ENCODE data around the gene FAN1. TPM values are rescaled to one million over a fixed set of nuclear protein-coding genes. Genes with fewer than 3 reads are reported as not detected.

The FAN1 gene
- total and polyA plus RNA-seq, 5 donors, result 9.2 to 24.4 (median 22.1) TPM

GRCh38 chr15:30984542-30984941 lies 80.8 kb downstream of the FAN1 start:
- peak overlapping the region; percentile 87 for H3K27ac ChIP-seq (ENCODE audit: low read length)
- intact Hi-C loops (cut with DNase I), result loop anchor here in 1 of 4 donors (10.0 kb wide), 1 partner anchor 500 kb away; no protein-coding TSS in a partner anchor
- ATAC-seq (peak in 1 of 2 donors; percentile 22), DNase-seq (no peak)
- 44% methylated on average over 6 of the region's 6 CpGs for WGBS
- H3K9me3 ChIP-seq (ENCODE audit: control insufficient read depth, low read length), result no peaks in the 10 kb centered on the region
- peaks cover 22% of the 10 kb centered on the region for H3K4me1 ChIP-seq (ENCODE audit: control insufficient read depth, insufficient read depth, low read length)
- no peaks in the 10 kb centered on the region for H3K27me3 ChIP-seq (ENCODE audit: control insufficient read depth, insufficient read depth)
- H3K4me3 ChIP-seq (ENCODE audit: low read length), result no peak overlapping the region

- Histone ChIP-seq H3K4me3 (ENCODE audit: low read length) (no peak overlapping the region), H3K27ac (ENCODE audit: low read length) (peak overlapping the region; percentile 87), H3K4me1 (ENCODE audit: control insufficient read depth, insufficient read depth, low read length) (peaks cover 24% of the 10 kb centered on the region), H3K9me3 (ENCODE audit: control insufficient read depth, low read length) (no peaks in the 10 kb centered on the region), H3K27me3 (ENCODE audit: control insufficient read depth, insufficient read depth) (no peaks in the 10 kb centered on the region)
- WGBS, result 20% methylated on average over 3 of the region's 3 CpGs
- DNase-seq (peak in 1 of 3 donors; percentile 63), ATAC-seq (peak; percentile 46 to 54)
- intact Hi-C loops (cut with DNase I), result loop anchor here in 1 of 4 donors (10.0 kb wide), 1 partner anchor 500 kb away; no protein-coding TSS in a partner anchor
These were observed 81.4 kb downstream of the FAN1 start for GRCh38 chr15:30985081-30985531.

- intact Hi-C loops (cut with DNase I), result no loop called here
- H3K27me3 ChIP-seq (ENCODE audit: control insufficient read depth, insufficient read depth), result no peaks in the 10 kb centered on the region
- H3K4me3 ChIP-seq (ENCODE audit: low read length), result peak overlapping the region; percentile 97
- no peak for DNase-seq
- H3K4me1 ChIP-seq (ENCODE audit: control insufficient read depth, insufficient read depth, low read length), result peaks cover 16% of the 10 kb centered on the region
- no peak overlapping the region for H3K27ac ChIP-seq (ENCODE audit: low read length)
- WGBS, result 51% methylated on average over 2 of the region's 2 CpGs
- H3K9me3 ChIP-seq (ENCODE audit: control insufficient read depth, low read length), result no peaks in the 10 kb centered on the region
- no peak for ATAC-seq
These were observed 86.3 kb downstream of the FAN1 start for GRCh38 chr15:30990036-30990435.

GRCh38 chr15:30990446-30991254 lies 86.9 kb downstream of the FAN1 start:
- ATAC-seq, result peak in 1 of 2 donors; percentile 10
- H3K9me3 ChIP-seq (ENCODE audit: control insufficient read depth, low read length), result no peaks in the 10 kb centered on the region
- DNase-seq, result no peak
- WGBS, result 4% methylated on average over 24 of the region's 24 CpGs
- peak overlapping the region; percentile 85 for H3K27ac ChIP-seq (ENCODE audit: low read length)
- intact Hi-C loops (cut with DNase I), result no loop called here
- H3K4me3 ChIP-seq (ENCODE audit: low read length), result peak overlapping the region; percentile 97
- H3K4me1 ChIP-seq (ENCODE audit: control insufficient read depth, insufficient read depth, low read length), result peaks cover 11% of the 10 kb centered on the region
- no peaks in the 10 kb centered on the region for H3K27me3 ChIP-seq (ENCODE audit: control insufficient read depth, insufficient read depth)

GRCh38 chr15:30991255-30992235 lies 87.8 kb downstream of the FAN1 start, which contains the start of gene MTMR10:
Gene MTMR10 (minus strand): TSS chr15:30991628. CDS start chr15:30991506, 122 bp downstream.
- Histone ChIP-seq H3K27ac (ENCODE audit: low read length) (peak within 1 kb of the TSS; percentile 85), H3K9me3 (ENCODE audit: control insufficient read depth, low read length) (no peaks in the 10 kb centered on the region), H3K4me1 (ENCODE audit: control insufficient read depth, insufficient read depth, low read length) (peaks cover 7% of the 10 kb centered on the region), H3K4me3 (ENCODE audit: low read length) (peak within 1 kb of the TSS; percentile 97), H3K27me3 (ENCODE audit: control insufficient read depth, insufficient read depth) (no peaks in the 10 kb centered on the region)
- under 1% methylated on average over 114 of the region's 114 CpGs for WGBS
- DNase-seq, result peak; percentile 62 to 92 (median 89)
- intact Hi-C loops (cut with DNase I), result no loop called here
- ATAC-seq, result peak; percentile 98 to 99

- intact Hi-C loops (cut with DNase I), result no loop called here
- 65% methylated on average over 7 of the region's 7 CpGs for WGBS
These were observed 88.6 kb downstream of the FAN1 start for GRCh38 chr15:30992249-30992864.

More at GRCh38 chr15:30992249-30992864, 88.6 kb downstream of the FAN1 start:
- DNase-seq, result no peak
- Histone ChIP-seq H3K27ac (ENCODE audit: low read length) (peak overlapping the region; percentile 85), H3K27me3 (ENCODE audit: control insufficient read depth, insufficient read depth) (no peaks in the 10 kb centered on the region), H3K4me1 (ENCODE audit: control insufficient read depth, insufficient read depth, low read length) (peaks cover 5% of the 10 kb centered on the region), H3K4me3 (ENCODE audit: low read length) (peak overlapping the region; percentile 97), H3K9me3 (ENCODE audit: control insufficient read depth, low read length) (no peaks in the 10 kb centered on the region)
- no peak for ATAC-seq

Other genes with a start within 250 kb of the FAN1 start
- gene MTMR10, start 87.7 kb downstream of the FAN1 start, total RNA-seq, result 10 to 100 TPM; 14.8 to 29.5 (median 28.3) TPM
- 12.7 TPM for gene MTMR10, start 87.7 kb downstream of the FAN1 start, polyA plus RNA-seq
- not detected for gene TRPM1, start 197.8 kb downstream of the FAN1 start, total RNA-seq
- gene TRPM1, start 197.8 kb downstream of the FAN1 start, polyA plus RNA-seq, result 0.14 TPM